T1000 (cell line): ENCODE results near the gene HIBCH.
"Not testable (repeated sequence)": the region's sequence is repeated elsewhere in the genome, so short reads cannot be mapped to it uniquely, and the experiment has no call there.

ENCODE experiments used
- DNase-seq: peaks from one replicate; lab custom pipeline; 2025; ENCODE audit warnings: mixed read lengths; lab: John Stamatoyannopoulos, UW

The HIBCH gene

GRCh38 chr2:190304404-190304803 lies 15.2 kb downstream of the HIBCH start:
- DNase-seq = no peak

- DNase-seq = no peak
Measured at GRCh38 chr2:190303647-190304046, 16.0 kb downstream of the HIBCH start.

DNA sequence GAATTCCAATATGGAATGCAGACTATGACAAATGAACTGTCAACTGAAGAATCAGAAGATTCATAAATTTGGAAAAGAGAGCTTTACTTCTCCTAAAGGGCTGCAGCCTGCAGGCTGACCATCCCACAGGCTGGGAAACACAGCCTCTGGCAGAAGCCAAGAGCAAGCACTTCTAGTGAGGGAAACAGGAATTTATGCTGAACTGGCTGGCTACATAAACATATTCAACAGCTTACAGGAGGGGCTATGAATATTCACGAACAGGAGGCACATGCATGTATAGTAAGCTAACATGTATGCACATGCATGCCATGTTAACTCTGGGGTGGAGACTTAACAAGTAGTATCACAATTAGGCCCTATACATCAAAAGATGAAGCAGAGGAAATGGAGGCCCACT lies 17.6 kb downstream of the HIBCH start:
- DNase-seq = no peak

GRCh38 chr2:190301032-190301431 lies 18.6 kb downstream of the HIBCH start:
- DNase-seq = no peak

DNA sequence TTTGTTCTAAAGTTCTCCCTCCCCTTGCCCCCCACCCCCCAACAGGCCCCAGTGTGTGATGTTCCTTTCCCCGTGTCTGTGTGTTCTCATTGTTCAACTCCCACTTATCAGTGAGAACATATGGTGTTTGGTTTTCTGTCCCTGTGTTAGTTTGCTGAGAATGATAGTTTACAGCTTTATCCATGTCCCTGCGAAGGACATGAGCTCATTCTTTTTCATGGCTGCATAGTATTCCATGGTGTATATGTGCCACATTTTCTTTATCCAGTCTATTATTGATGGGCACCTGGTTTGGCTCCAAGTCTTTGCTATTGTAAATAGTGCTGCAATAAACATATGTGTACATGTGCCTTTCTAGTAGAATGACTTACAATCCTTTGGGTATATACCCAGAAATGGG lies 21.7 kb downstream of the HIBCH start:
- DNase-seq = not testable (repeated sequence)

GRCh38 chr2:190283783-190284182 lies 35.8 kb downstream of the HIBCH start:
- no peak for DNase-seq

DNA sequence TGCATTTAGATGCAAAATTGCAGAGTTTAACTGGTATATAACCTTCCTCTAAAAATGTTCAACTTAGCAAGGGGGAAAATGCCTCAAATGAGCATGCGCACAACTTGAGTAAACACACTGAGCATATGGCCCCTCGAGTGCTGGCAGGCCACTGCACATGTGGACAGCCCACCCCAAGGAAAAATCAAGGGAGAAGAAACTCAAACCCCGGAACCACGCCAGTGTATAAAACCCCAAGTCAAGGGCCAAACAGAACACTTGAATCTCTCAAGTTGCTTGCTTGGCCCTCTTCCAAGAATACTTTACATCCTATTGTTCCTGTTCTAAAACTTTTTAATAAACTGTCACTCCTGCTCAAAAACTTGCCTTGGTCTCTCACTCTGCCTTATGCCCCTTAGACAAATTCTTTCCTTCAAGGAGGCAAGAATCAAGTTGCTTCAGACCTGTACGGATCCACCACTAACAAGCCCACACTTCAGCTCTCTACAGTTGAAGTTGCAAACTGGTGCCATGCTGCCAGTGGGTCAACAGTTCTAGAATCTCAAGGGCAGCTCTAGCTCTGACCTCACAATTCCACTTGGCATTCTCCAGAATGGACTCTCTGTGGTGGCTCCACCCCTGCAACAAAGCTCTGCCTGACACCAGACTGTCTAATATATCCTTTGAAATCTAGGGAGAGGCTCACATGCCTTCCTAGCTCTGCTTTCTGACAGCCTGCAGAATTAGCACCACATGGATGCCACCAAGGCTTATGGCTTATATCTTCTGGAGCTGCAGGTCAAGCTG lies 38.9 kb downstream of the HIBCH start:
- DNase-seq = no peak

DNA sequence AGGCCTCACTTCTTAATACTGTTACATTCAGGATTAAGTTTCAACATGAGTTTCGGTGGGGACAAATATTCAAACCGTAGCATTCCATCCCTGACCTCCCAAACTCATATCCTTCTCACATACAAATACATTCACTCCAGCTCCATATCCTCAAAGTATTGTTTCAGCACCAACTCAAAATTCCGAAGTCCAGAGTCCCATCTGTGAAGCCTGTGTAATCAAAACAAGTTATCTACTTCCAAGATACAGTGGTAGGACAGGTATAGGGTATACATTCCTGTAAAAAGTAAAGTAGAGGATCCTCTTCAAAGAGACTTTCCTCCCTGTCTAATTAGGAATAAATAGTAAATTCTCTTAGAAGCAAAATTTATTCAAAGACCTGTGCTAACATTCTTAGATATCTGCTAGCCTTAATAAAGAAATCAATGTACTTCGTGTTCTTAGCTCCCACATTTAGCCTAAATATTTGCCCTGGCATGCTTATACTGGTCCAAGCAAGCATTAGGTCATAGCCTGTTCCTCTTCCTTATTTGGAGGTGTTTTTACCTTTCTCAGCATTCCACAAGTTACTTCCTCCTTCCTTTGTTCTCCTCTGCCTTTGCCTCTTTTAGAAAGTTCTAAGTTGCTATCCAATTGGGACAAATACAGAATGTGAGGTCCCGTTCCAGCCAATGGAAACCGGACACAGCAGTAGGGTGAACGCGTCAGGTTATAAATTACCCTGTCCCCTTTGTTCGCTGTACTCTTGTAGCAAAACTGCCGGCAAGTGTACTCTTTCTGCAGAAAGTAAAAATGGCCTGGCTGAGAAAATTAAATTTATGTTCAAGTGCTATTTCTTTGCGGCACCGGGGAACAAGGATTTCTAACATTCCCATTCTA lies 40.1 kb downstream of the HIBCH start:
- DNase-seq = not testable (repeated sequence)

- DNase-seq = no peak
Measured at GRCh38 chr2:190277234-190278112, 42.2 kb downstream of the HIBCH start.

DNA sequence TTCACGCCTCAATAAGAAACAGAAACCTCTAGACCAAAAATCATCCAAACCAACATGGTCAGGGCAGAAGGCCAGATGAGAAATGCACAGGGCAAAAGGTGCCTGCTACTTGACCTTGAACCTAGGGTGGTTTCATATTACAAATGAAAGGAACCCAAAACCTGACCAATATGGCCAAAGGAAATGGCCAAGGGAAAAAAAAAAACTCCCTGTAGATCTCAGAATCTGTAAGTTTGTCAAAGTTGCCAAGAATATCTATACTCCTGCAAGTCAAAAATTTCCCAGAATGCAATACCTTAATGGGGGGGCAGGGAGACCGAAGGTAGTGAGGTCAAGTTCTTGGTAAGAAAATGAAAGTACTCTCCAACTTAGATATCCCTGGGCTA lies 47.2 kb downstream of the HIBCH start:
- DNase-seq = no peak

- DNase-seq = no peak
Measured at GRCh38 chr2:190271783-190272456, 47.7 kb downstream of the HIBCH start.

- no peak for DNase-seq
Measured at GRCh38 chr2:190270298-190270697, 49.3 kb downstream of the HIBCH start.

- DNase-seq = not testable (repeated sequence)
Measured at GRCh38 chr2:190269699-190270098, 49.9 kb downstream of the HIBCH start.

- peak; percentile 4 for DNase-seq
Measured at GRCh38 chr2:190267302-190267701, 52.3 kb downstream of the HIBCH start.

DNA sequence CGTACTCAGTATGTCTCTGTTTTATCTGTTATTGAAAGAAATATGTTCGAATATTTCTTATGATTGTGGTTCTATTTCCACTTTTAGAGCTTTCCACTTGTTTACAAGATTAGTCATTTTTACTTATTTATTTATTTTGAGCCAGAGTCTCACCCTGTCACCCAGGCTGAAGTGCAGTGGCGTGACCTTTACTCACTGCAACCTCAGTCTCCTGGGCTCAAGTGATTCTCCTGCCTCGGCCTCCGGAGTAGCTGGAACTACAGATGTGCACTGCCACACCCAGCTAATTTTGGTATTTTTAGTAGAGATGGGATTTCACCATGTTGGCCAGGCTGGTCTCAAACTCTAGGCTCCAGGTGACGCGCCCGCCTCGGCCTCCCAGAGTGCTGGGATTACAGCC lies 53.3 kb downstream of the HIBCH start:
- no peak for DNase-seq

- DNase-seq = no peak
Measured at GRCh38 chr2:190261851-190262250, 57.8 kb downstream of the HIBCH start.

GRCh38 chr2:190256087-190256486 lies 63.5 kb downstream of the HIBCH start:
- no peak for DNase-seq

GRCh38 chr2:190255676-190256075 lies 64.0 kb downstream of the HIBCH start:
- DNase-seq = no peak

- DNase-seq = no peak
Measured at GRCh38 chr2:190254063-190254850, 65.4 kb downstream of the HIBCH start.

DNA sequence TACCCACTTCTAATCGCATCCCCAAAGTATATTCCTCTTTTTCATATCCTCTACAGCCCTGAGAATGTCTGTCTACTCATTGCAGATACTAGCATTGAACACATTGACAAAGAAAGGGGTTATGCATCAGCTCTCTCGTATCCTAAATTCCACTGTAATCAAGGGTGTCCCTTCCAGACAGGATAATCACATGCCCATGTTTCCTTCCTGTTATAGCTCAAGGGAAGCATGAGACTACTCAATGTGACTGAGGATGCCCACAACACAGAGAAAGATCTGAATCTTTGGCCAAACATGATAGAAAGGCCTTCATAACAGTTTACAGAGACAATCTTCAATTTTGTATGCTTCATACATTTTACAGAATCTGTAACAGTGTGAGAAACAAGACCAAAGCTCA lies 69.2 kb downstream of the HIBCH start:
- DNase-seq = no peak

DNA sequence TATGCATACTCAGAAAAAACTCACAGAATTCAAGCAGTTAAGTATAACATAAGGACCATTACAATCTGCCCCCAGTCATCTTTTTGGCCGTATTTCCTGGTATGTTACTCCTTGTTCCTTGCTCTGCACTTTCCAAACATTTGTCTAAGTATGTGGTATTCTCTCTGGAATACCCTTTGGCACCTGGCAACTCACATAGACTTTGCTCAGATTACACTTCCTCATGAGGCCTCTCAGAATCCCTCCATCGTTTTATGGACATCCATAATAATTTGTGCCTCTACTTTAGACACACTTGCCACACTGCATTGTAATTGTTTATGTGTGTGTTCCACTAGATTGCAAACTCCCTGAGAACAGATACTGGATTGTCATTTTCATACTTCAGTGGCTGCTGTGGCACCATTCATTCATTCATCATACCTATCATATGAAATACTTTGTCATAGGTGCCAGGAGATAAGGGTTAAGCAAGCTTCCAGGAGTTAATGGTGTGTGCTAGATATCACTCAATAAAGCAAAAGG lies 84.0 kb downstream of the HIBCH start:
- no peak for DNase-seq
